GM19035 (cell line): ENCODE measurements around the gene TRDN.
"Not testable (repeated sequence)": the region's sequence is repeated elsewhere in the genome, so short reads cannot be mapped to it uniquely, and the experiment has no call there.

Experiments
- ATAC-seq: cut with Tn5 transposase; IDR thresholded peaks from one replicate; pipeline ENCODE4 v1.9.1; 2021; ENCODE audit not compliant: unreplicated experiment

The TRDN gene

DNA sequence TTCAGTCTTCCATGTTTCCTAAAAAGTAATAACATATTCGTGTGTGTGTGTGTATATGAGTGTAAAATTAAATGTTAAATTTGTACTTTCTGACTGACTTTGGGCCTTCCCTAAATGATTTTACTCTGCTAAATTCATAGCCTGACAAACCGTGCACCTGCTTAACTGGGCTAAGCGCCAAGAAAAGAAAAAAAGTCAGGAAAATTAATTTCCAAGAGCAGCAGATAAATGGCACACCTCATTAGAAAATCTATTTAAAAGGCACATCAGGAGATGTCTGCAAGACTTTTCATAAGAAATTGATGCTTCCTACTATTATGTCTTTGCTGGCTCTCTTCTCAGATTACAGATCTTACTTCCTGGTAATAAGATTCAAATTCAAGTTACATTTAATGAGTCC is 72.4 kb downstream of the TRDN start:
- ATAC-seq: no peak

DNA sequence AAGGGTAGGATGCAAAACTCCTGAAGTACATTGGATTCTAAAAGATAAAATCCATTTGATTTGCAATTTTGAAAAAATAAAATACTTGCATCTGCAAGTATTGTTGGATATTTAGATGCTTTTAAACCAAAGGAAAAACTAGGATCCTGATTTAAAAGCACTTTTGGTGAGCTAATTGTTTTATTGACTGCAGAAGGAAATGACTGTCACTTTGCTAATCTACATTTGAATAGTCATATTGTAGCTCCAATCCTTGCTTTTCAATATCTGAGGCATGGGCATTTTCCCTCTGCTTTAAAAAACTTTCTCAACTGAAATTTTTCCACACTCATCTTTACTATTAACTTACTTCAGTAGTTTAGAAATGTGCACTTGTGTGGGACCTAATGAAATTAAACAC is 74.1 kb downstream of the TRDN start:
- no peak for ATAC-seq

DNA sequence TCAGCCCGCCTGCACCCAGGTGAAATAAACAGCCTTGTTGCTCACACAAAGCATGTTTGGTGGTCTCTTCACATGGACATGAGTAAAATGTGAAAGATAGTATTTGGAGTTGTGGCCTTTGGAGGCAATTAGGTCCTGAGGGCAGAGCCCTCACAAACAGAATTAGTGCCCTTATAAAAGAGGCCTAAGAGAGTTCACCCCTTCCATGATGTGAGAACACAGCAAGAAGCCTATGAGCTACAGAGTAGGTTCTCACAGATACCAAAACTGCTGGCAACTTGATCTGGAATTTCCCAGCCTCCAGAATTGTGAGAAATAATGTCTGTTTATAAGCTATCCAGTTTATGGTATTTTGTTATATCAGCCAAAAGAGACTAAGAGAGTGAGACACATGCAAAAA is 74.5 kb downstream of the TRDN start:
- no peak for ATAC-seq

GRCh38 chr6:123559816-123560215 is 76.9 kb downstream of the TRDN start:
- not testable (repeated sequence) for ATAC-seq

- ATAC-seq: not testable (repeated sequence)
These were observed 79.3 kb downstream of the TRDN start for GRCh38 chr6:123557474-123557873.

- ATAC-seq: no peak
These were observed 84.6 kb downstream of the TRDN start for GRCh38 chr6:123551939-123552707.

DNA sequence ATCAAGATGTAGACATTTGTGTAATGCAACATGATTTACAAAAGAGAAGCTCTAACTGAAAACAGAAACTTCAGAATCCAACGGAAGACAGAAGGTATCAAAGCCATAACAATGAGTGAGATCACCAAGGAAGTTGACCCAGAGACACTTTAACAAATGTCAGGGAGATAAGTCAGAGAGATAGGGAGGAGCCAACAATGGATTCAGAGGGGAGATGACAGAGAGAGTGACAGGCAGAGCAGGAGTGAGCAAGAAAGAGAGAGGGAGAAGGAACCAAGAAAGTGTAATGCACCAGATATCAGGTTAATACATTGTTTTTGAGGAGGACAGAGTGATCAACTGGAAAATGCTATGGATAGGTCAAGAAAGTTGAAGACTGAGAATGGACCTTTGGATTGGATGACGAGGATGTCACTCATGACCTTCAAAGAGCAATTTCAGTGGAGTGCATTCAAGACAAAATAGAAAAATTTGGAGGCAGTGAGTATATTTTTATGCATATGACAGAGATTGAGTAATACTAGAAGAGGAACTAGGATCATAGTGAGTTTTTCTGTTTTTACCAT is 86.6 kb downstream of the TRDN start:
- ATAC-seq: no peak

DNA sequence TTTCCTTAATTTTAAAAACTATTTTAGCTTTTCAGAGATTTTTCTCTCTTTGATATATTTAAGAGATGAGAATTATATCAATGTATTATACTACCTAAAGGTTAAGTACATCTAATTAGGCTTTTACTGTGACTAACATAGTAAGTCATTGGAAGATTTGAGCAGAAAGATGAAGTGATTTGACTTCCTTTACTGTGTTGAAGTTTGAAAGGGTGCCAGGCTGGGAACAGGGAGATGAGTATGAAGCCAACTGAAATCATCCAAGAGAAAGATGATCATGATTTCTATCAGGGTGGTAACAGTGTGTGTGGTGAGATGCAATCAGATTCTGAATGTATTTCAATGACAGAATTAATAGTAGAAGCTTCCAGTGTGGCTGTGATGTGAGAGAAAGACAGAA is 87.3 kb downstream of the TRDN start:
- no peak for ATAC-seq

- ATAC-seq: no peak
These were observed 89.4 kb downstream of the TRDN start for GRCh38 chr6:123547216-123547978.

DNA sequence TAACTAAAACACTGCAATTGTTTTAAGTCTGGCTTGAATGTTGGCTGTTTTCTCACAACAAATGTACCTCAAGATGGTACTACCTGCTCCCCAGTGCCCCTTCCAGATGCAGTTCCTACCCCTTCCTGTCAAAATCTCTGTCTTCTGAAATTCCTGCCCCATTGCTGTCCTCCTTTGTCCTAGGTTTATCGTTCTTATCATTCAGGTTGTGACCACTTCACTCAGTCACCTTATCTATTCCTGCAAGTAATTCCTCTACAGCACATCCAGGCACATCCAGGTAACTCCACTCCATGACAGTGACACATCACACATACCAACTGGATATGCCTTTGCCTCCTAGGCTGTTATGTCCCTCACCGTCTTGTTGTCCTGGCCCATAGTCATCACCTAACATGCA is 90.2 kb downstream of the TRDN start:
- no peak for ATAC-seq

GRCh38 chr6:123541462-123541861 is 95.3 kb downstream of the TRDN start:
- ATAC-seq: no peak

DNA sequence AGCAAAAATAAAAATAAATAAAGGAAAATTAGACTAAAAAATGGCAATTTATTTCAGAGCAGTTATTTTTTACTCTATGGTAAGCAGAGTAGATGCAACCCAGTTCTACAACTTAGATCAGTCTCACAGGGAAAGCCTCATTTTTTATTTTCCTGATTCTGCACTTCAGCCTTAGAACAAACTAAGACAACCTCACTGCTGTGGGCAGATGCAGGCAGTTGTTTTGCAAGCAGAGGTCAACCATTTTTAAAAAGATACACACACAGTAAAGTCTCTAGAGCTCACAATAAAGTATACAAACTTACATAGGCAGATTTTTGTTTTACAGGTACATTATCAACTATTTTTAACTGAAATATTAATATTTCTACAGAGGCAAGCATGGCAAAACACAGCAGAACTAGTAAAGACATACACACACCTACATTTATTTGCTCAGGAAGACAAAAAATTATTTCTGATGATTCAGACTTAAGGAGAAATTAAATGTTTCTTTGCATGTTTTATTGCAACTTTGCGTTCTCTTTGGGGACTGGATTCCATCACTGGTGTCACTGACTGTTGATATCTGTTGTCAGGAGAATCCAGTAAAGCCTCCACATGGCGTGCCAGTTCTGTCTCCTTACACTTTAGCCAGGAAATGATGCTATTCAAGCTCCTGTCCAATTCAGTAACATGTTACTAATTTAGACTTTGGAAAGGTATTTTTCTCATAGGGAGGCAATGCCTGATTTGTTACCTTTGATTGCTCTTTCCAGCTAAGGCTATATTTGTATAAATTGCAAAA is 102.7 kb downstream of the TRDN start:
- no peak for ATAC-seq

DNA sequence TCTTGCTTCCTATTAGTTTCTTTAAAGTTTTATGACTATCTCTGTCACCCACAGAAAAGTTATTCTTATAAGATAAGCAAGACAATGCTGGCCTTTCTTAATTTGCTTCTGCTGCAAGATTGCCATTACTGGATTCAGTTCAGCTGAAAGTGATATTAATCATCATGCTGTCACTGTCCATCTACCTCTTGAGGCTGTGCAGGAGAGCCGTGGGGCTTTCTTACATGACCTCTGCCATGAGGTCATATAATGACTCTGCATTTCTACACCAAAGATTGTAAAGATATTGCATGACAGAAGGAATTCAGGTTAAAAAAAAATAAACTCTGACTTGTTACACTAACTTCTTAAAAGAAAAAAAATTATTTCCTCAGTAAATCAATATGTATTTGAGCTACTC is 106.9 kb downstream of the TRDN start:
- no peak for ATAC-seq

GRCh38 chr6:123529058-123529457 is 107.7 kb downstream of the TRDN start:
- ATAC-seq: no peak

DNA sequence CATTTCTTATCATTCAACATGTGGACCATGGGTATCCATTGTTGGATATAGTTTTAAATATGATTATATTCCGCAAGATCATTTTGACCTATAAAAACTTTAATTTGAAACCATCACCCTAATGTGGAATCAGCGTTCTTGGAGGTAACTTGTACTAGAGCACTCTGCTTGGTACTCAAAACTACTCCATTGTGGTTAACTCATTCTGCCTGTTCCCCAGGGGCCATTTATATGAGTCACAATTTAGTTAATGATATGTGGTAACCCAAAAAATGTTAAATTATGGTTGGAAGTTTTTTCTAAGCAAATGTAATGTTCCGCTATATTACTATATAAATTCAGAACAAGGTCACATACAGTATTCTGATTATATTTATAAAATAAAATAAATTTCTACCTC is 109.3 kb downstream of the TRDN start:
- no peak for ATAC-seq

DNA sequence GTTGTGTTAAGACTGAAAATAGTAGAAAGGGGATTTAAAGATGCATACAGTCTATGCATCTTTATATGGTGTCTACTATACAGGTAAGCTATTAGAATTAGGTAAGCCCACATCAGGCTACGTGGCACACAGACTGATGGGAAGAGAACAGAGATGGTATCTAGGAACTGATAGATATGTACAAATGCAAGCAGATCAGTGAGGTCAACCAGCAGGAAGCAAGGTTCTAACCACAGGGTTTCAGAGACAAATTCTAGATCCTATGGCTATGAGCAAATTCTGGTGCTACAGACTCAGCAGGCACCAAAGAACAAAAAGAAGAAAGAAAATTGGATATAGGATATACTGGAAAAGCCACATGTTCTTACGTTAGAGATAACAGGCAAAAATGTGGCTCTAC is 110.6 kb downstream of the TRDN start:
- no peak for ATAC-seq

DNA sequence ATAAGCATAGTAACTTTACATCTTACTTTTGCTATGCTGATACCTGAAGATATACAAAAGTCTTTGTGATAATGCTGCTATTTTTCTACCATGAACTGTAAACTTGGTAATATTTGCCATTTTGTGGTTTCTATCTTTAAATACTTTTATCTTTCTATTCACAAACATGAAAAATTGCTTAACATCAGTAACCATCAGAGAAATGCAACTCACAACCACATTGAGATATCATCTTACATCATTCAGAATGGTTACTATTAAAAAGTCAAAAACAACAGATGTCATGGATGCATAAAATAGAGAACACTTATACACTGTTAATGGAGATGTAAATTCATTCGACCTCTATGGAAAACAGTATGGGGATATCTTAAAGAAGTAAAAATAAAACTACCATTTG is 112.0 kb downstream of the TRDN start:
- ATAC-seq: no peak

- no peak for ATAC-seq
These were observed 116.5 kb downstream of the TRDN start for GRCh38 chr6:123520217-123520616.

DNA sequence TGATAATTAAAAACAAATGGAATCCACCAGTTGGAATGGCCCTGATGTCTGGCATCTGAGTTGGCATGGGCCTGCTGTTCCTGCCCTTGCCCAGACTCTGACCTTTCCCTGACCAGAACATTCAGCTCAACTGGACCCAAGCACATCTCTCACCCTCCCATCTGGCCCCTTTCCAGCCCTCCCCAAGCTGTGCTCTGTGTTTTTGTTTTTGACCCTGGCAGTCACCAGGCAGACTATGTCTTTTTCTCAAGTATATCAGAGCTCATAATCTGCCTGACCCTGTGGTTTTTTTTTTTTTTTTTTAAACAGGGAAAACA is 117.6 kb downstream of the TRDN start:
- no peak for ATAC-seq

DNA sequence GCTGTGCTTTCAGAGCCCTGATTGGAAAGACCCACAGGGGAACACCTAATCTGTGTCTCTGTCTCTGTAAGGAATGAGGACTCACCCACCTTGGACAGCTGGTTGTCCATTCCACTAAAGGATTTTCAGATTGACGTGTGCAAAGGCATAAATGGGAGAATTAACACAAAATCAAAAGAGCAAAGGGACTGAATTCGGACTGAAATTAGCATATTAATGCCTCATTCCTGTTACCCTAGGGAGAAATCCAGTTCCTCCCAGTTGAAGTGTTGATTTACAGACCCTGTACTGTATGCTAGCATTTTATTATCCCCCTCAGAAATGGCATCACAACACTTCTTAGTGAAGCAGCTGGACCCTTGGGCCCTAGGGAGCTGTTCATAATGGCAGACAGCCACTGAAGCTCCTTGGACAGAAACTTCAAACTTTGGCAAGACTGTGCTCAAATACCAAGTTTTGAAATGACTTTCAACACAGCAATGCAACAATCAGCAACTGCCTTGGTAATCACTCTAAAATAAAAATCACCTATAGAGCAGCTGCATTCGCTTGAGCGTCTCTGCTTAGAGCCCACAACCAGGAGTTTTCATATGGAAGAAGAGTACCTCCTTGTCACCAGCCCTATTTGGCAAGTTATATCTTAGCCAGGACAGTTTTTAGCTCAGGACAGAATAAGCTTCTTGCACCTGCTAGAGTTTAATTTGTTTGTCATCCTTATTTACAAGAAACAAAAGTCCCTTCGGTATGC is 118.1 kb downstream of the TRDN start:
- ATAC-seq: no peak

DNA sequence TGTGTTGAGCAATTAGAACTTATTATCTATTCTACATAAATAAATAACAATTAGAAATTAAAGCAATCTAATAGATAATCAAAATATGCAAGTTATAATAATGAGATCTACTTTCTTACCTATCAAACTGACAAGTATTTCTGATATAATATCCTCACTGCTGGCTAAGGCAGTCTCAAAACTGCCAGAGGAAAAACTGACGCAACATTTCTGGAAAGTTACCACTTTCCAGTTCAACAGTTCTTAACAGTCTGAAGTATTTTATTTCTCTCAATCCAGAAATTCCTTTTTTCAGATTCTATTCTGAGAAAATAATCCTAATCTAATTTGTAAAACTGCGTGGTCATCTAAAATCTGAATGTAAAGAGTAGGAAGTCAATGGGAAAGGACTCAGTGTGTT is 121.0 kb downstream of the TRDN start:
- no peak for ATAC-seq
